HepG2 (cell line): ENCODE data around the gene NSF. TPM values are rescaled to one million over a fixed set of nuclear protein-coding genes. Genes with fewer than 3 reads are reported as not detected.

Experiments
- EEA1 ChIP-seq: sonication (generic); formaldehyde crosslinking; IDR thresholded peaks from 2 replicates; pipeline ENCODE4 v1.5.1; 2020; ENCODE audit warnings: mild to moderate bottlenecking, missing genetic modification reagents, borderline replicate concordance
- JDP2 ChIP-seq: sonication (generic); formaldehyde crosslinking; IDR thresholded peaks from 2 replicates; pipeline ENCODE4 v1.8.1; 2022; ENCODE audit warnings: missing genetic modification reagents, borderline replicate concordance
- KLF9 ChIP-seq: IDR thresholded peaks from 2 replicates; pipeline ENCODE4 v1.6.1; 2016; ENCODE audit warnings: low read depth
- MIER2 ChIP-seq: IDR thresholded peaks from 2 replicates; pipeline ENCODE4 v1.6.1; 2016; ENCODE audit warnings: missing biosample characterization, missing genetic modification reagents
- MIXL1 ChIP-seq: IDR thresholded peaks from 2 replicates; pipeline ENCODE4 v1.6.1; 2016
- NR2F2 ChIP-seq: IDR thresholded peaks from 2 replicates; pipeline ENCODE4 v1.6.1; 2012; ENCODE audit warnings: low read depth, inconsistent platforms, borderline replicate concordance
- PCBP1 ChIP-seq: fragments of 200-400 bp; formaldehyde crosslinking; IDR thresholded peaks from 2 replicates; pipeline ENCODE4 v1.6.1; 2017; ENCODE audit warnings: mild to moderate bottlenecking, low read depth, low read length, borderline replicate concordance
- ZBTB38 ChIP-seq: sonication (generic); formaldehyde crosslinking; IDR thresholded peaks from 2 replicates; pipeline ENCODE4 v1.5.1; 2020; ENCODE audit warnings: mild to moderate bottlenecking, missing genetic modification reagents
- ZEB1 ChIP-seq: IDR thresholded peaks from 2 replicates; pipeline ENCODE4 v1.6.1; 2012; ENCODE audit warnings: mild to moderate bottlenecking, low read depth, inconsistent platforms; ENCODE audit not compliant: insufficient replicate concordance
- ZNF256 ChIP-seq: sonication (generic); formaldehyde crosslinking; conservative IDR thresholded peaks from 2 replicates; pipeline ENCODE4 v1.4.0; 2020; ENCODE audit warnings: missing genetic modification reagents
- ZNF30 ChIP-seq: sonication (generic); formaldehyde crosslinking; IDR thresholded peaks from 2 replicates; pipeline ENCODE4 v1.5.0; 2020; ENCODE audit warnings: mild to moderate bottlenecking, missing genetic modification reagents
- ZNF354B ChIP-seq: sonication (generic); formaldehyde crosslinking; IDR thresholded peaks from 2 replicates; pipeline ENCODE4 v1.8.0; 2022; ENCODE audit warnings: mild to moderate bottlenecking, missing genetic modification reagents
- ZNF672 ChIP-seq: sonication (generic); formaldehyde crosslinking; IDR thresholded peaks from 2 replicates; pipeline ENCODE4 v1.8.1; 2022; ENCODE audit warnings: missing genetic modification reagents
- ZNF724P ChIP-seq: sonication (generic); formaldehyde crosslinking; IDR thresholded peaks from 2 replicates; pipeline ENCODE4 v1.8.0; 2022; ENCODE audit warnings: missing genetic modification reagents, borderline replicate concordance
- ZNF761 ChIP-seq: sonication (generic); formaldehyde crosslinking; conservative IDR thresholded peaks from 2 replicates; pipeline ENCODE4 v1.4.0; 2020; ENCODE audit warnings: mild to moderate bottlenecking, missing genetic modification reagents
- ZNF790 ChIP-seq: sonication (generic); formaldehyde crosslinking; IDR thresholded peaks from 2 replicates; pipeline ENCODE4 v1.8.0; 2022; ENCODE audit warnings: missing genetic modification reagents, mild to moderate bottlenecking, borderline replicate concordance
- polyA plus RNA-seq, 8 experiments: library from polyadenylated mRNA; depleted of rRNA in 3 of 8; stranded (reverse) in 7 of 8; unstranded in 1 of 8; fragments of >200 nt; fragmentation: Illumina TruSeq in 4 of 8; extraction: Trizol in 4 of 8; gene quantifications; 2 replicates each; pipeline versions ENCODE4 v1.2.1 to v1.2.3, GENCODE V29; 2011 to 2016; ENCODE audit warnings: low read depth in 4 of 8, missing spikeins in 1 of 8, mixed read lengths in 1 of 8; ENCODE audit not compliant: insufficient read depth in 1 of 8
- total RNA-seq, 5 experiments: library from RNA; depleted of rRNA; stranded (reverse); fragments of >200 nt; fragmentation: Illumina TruSeq; extraction: Trizol; gene quantifications; 2 replicates each; pipeline ENCODE4 v1.2.3, GENCODE V29; 2016; ENCODE audit warnings: low read depth in 1 of 5
- TF ChIP-seq, protein P1 (sequence below): sonication (generic); formaldehyde crosslinking; IDR thresholded peaks from 2 replicates; pipeline ENCODE4 v1.5.0; 2020; ENCODE audit warnings: missing genetic modification reagents, mild to moderate bottlenecking, borderline replicate concordance
- TF ChIP-seq, protein P2 (sequence below): sonication (generic); formaldehyde crosslinking; IDR thresholded peaks from 2 replicates; pipeline ENCODE4 v1.5.1; 2020; ENCODE audit warnings: mild to moderate bottlenecking, missing genetic modification reagents, borderline replicate concordance
- TF ChIP-seq, protein P3 (sequence below): IDR thresholded peaks from 2 replicates; pipeline ENCODE4 v1.6.1; 2016
- TF ChIP-seq, protein P4 (sequence below): sonication (generic); formaldehyde crosslinking; IDR thresholded peaks from 2 replicates; pipeline ENCODE4 v1.4.0; 2020; ENCODE audit warnings: missing genetic modification reagents
- TF ChIP-seq, protein P5 (sequence below): sonication (generic); formaldehyde crosslinking; IDR thresholded peaks from 2 replicates; pipeline ENCODE4 v1.8.1; 2023; ENCODE audit warnings: mild to moderate bottlenecking, missing genetic modification reagents

Gene NSF
- total and polyA plus RNA-seq, 2 of the 13 experiments (the other 11 are each of a cell fraction or from before 2014, with no cell fraction given): 21.9 to 37.8 TPM

DNA sequence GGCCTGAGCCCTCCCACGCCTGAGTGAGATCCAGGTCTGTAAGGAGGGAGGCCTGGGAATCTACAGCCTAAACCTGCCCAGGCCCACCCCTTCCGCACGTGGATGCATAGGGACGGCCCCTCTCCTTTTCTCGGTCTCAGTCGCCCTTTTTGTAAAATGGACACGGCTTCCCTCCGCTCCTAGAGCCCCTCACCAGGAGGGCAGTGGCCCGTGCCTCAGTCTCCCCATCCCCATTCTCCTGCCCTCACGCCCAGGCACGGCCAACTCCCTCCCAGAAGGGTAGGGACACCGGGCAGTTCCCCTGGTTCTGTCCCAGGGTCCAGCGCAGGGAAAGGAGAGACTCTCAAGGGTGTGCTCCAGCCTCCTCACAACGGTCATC is 180.0 kb downstream of the NSF start (continued):
- TF ChIP-seq EEA1 (CRISPR knock-in tag) (no peak), ZNF790 (no peak), MIER2 (0 out of 2 replicates have a peak, but pooled peaks have one; percentile 20), ZNF724P (no peak), NR2F2 (no peak), ZNF354B (CRISPR knock-in tag) (no peak), MIXL1 (CRISPR knock-in tag) (no peak), ZNF672 (CRISPR knock-in tag) (no peak), ZNF761 (no peak; the same call in 1 of the 2 replicates), JDP2 (CRISPR knock-in tag) (no peak), ZNF30 (no peak), PCBP1 (0 out of 2 replicates have a peak, but pooled peaks have one; percentile 62), ZBTB38 (CRISPR knock-in tag) (no peak), KLF9 (CRISPR knock-in tag) (no peak), ZEB1 (no peak), ZNF256 (peak; percentile 89; the same call in 1 of the 2 replicates)
- TF ChIP-seq, protein P1, sequence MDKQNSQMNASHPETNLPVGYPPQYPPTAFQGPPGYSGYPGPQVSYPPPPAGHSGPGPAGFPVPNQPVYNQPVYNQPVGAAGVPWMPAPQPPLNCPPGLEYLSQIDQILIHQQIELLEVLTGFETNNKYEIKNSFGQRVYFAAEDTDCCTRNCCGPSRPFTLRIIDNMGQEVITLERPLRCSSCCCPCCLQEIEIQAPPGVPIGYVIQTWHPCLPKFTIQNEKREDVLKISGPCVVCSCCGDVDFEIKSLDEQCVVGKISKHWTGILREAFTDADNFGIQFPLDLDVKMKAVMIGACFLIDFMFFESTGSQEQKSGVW: no peak
- TF ChIP-seq, protein P2, sequence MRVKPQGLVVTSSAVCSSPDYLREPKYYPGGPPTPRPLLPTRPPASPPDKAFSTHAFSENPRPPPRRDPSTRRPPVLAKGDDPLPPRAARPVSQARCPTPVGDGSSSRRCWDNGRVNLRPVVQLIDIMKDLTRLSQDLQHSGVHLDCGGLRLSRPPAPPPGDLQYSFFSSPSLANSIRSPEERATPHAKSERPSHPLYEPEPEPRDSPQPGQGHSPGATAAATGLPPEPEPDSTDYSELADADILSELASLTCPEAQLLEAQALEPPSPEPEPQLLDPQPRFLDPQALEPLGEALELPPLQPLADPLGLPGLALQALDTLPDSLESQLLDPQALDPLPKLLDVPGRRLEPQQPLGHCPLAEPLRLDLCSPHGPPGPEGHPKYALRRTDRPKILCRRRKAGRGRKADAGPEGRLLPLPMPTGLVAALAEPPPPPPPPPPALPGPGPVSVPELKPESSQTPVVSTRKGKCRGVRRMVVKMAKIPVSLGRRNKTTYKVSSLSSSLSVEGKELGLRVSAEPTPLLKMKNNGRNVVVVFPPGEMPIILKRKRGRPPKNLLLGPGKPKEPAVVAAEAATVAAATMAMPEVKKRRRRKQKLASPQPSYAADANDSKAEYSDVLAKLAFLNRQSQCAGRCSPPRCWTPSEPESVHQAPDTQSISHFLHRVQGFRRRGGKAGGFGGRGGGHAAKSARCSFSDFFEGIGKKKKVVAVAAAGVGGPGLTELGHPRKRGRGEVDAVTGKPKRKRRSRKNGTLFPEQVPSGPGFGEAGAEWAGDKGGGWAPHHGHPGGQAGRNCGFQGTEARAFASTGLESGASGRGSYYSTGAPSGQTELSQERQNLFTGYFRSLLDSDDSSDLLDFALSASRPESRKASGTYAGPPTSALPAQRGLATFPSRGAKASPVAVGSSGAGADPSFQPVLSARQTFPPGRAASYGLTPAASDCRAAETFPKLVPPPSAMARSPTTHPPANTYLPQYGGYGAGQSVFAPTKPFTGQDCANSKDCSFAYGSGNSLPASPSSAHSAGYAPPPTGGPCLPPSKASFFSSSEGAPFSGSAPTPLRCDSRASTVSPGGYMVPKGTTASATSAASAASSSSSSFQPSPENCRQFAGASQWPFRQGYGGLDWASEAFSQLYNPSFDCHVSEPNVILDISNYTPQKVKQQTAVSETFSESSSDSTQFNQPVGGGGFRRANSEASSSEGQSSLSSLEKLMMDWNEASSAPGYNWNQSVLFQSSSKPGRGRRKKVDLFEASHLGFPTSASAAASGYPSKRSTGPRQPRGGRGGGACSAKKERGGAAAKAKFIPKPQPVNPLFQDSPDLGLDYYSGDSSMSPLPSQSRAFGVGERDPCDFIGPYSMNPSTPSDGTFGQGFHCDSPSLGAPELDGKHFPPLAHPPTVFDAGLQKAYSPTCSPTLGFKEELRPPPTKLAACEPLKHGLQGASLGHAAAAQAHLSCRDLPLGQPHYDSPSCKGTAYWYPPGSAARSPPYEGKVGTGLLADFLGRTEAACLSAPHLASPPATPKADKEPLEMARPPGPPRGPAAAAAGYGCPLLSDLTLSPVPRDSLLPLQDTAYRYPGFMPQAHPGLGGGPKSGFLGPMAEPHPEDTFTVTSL: no peak
- TF ChIP-seq, protein P3, sequence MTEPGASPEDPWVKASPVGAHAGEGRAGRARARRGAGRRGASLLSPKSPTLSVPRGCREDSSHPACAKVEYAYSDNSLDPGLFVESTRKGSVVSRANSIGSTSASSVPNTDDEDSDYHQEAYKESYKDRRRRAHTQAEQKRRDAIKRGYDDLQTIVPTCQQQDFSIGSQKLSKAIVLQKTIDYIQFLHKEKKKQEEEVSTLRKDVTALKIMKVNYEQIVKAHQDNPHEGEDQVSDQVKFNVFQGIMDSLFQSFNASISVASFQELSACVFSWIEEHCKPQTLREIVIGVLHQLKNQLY (CRISPR knock-in tag): no peak
- TF ChIP-seq, protein P4, sequence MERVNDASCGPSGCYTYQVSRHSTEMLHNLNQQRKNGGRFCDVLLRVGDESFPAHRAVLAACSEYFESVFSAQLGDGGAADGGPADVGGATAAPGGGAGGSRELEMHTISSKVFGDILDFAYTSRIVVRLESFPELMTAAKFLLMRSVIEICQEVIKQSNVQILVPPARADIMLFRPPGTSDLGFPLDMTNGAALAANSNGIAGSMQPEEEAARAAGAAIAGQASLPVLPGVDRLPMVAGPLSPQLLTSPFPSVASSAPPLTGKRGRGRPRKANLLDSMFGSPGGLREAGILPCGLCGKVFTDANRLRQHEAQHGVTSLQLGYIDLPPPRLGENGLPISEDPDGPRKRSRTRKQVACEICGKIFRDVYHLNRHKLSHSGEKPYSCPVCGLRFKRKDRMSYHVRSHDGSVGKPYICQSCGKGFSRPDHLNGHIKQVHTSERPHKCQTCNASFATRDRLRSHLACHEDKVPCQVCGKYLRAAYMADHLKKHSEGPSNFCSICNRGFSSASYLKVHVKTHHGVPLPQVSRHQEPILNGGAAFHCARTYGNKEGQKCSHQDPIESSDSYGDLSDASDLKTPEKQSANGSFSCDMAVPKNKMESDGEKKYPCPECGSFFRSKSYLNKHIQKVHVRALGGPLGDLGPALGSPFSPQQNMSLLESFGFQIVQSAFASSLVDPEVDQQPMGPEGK (CRISPR knock-in tag): peak; percentile 21; the same call in 1 of the 2 replicates
- TF ChIP-seq, protein P5, sequence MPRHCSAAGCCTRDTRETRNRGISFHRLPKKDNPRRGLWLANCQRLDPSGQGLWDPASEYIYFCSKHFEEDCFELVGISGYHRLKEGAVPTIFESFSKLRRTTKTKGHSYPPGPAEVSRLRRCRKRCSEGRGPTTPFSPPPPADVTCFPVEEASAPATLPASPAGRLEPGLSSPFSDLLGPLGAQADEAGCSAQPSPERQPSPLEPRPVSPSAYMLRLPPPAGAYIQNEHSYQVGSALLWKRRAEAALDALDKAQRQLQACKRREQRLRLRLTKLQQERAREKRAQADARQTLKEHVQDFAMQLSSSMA (CRISPR knock-in tag): no peak
